ENCODE measurements around the gene NKX2-4. TPM values are rescaled to one million over a fixed set of nuclear protein-coding genes. Genes with fewer than 3 reads are reported as not detected.
A peak's percentile ranks its signal among the peaks of the same experiment; 100 is the strongest.

The NKX2-4 gene
- total and polyA plus RNA-seq, 7 donors: not detected

- Histone ChIP-seq H3K27ac (no peak overlapping the region), H3K4me3 (no peak overlapping the region), H3K4me1 (peaks cover 0 to 26% (median 15%) of the 10 kb centered on the region in 4 donors), H3K9me3 (no peaks in the 10 kb centered on the region), H3K27me3 (peaks cover 60 to 84% (median 77%) of the 10 kb centered on the region in 3 donors), H3K36me3 (peaks cover 0 to 15% (median 3%) of the 10 kb centered on the region in 4 donors)
- 38 to 39% methylated on average over 4 of the region's 4 CpGs for WGBS, 2 donors
- TF ChIP-seq CTCF (IDR thresholded peaks at IDR 0.05) (no peak), POLR2A (IDR thresholded peaks at IDR 0.05) (no peak), EP300 (IDR thresholded peaks at IDR 0.05) (no peak), POLR2AphosphoS5 (IDR thresholded peaks at IDR 0.05) (no peak)
- intact Hi-C loops (cut with DNase I): no loop called here
- DNase-seq: no peak
These were observed 3.4 kb downstream of the NKX2-4 start for GRCh38 chr20:21393816-21394519.

GRCh38 chr20:21393166-21393565 lies 4.2 kb downstream of the NKX2-4 start:
- Histone ChIP-seq H3K27me3 (peaks cover 54 to 76% (median 69%) of the 10 kb centered on the region in 3 donors), H3K9me3 (no peaks in the 10 kb centered on the region), H3K36me3 (peaks cover 0 to 23% (median 3%) of the 10 kb centered on the region in 4 donors), H3K4me1 (peaks cover 0 to 26% (median 15%) of the 10 kb centered on the region in 4 donors), H3K27ac (no peak overlapping the region), H3K4me3 (no peak overlapping the region)
- no peak for TF ChIP-seq POLR2AphosphoS5 (IDR thresholded peaks at IDR 0.05)
- TF ChIP-seq POLR2A (IDR thresholded peaks at IDR 0.05): no peak
- no peak for TF ChIP-seq CTCF (IDR thresholded peaks at IDR 0.05)
- TF ChIP-seq EP300 (IDR thresholded peaks at IDR 0.05): no peak
- 28 to 30% methylated on average over 4 of the region's 4 CpGs for WGBS, 2 donors
- no peak for DNase-seq
- intact Hi-C loops (cut with DNase I): no loop called here

- DNase-seq: no peak
- no peak overlapping the region for H3K27ac ChIP-seq
- no peak overlapping the region for H3K4me3 ChIP-seq
- no peaks in the 10 kb centered on the region for H3K9me3 ChIP-seq
- H3K4me1 ChIP-seq: peaks cover 0 to 20% (median 12%) of the 10 kb centered on the region in 4 donors
- H3K27me3 ChIP-seq: peaks cover 42 to 64% (median 57%) of the 10 kb centered on the region in 3 donors
- WGBS, 2 donors: 13 to 17% methylated on average over 10 of the region's 10 CpGs
- intact Hi-C loops (cut with DNase I): no loop called here
- peaks cover 0 to 35% (median 5%) of the 10 kb centered on the region in 4 donors for H3K36me3 ChIP-seq
- peak in 1 of 4 donors; percentile 56 for TF ChIP-seq POLR2AphosphoS5 (IDR thresholded peaks at IDR 0.05)
- TF ChIP-seq CTCF (IDR thresholded peaks at IDR 0.05): no peak
These were observed 5.4 kb downstream of the NKX2-4 start for GRCh38 chr20:21391972-21392352.

GRCh38 chr20:21391185-21391971 lies 5.9 kb downstream of the NKX2-4 start:
- no peak for TF ChIP-seq CTCF (IDR thresholded peaks at IDR 0.05)
- TF ChIP-seq POLR2A (IDR thresholded peaks at IDR 0.05): no peak
- TF ChIP-seq EP300 (IDR thresholded peaks at IDR 0.05): no peak
- no peak for TF ChIP-seq POLR2AphosphoS5 (IDR thresholded peaks at IDR 0.05)
- H3K4me1 ChIP-seq: peaks cover 0 to 15% (median 6%) of the 10 kb centered on the region in 4 donors
- 26 to 39% methylated on average over 61 of the region's 61 CpGs for WGBS, 2 donors
- no peak for DNase-seq
- H3K27me3 ChIP-seq: peaks cover 36 to 58% (median 51%) of the 10 kb centered on the region in 3 donors
- H3K9me3 ChIP-seq: no peaks in the 10 kb centered on the region
- H3K4me3 ChIP-seq: no peak overlapping the region
- H3K27ac ChIP-seq: no peak overlapping the region
- intact Hi-C loops (cut with DNase I): no loop called here
- H3K36me3 ChIP-seq: peaks cover 0 to 41% (median 10%) of the 10 kb centered on the region in 4 donors
